Gastrocnemius medialis (tissue), 4 donors: Measurements from ENCODE around the gene LGALS7B. TPM values are rescaled to one million over a fixed set of nuclear protein-coding genes. Genes with fewer than 3 reads are reported as not detected.
A peak's percentile ranks its signal among the peaks of the same experiment; 100 is the strongest.
"Not testable (repeated sequence)": the region's sequence is repeated elsewhere in the genome, so short reads cannot be mapped to it uniquely, and the experiment has no call there.

ENCODE experiments used
- ATAC-seq, 2 donors: fragments of 150-250 bp; one replicate each; pipeline ENCODE4 v1.9.1; 2016
- DNase-seq, 2 donors: peaks; one replicate each; pipeline ENCODE4 v3.0.0-alpha.2; 2019
- H3K27ac ChIP-seq, 4 donors: fragments of 200-600 bp; sonication (generic); 1 replicate in 1 of 4; 2 replicates in 3 of 4; pipeline ENCODE4 v1.5.1; 2016 to 2018; ENCODE audit warnings: mild to moderate bottlenecking in 2 of 4, moderate library complexity in 1 of 4
- H3K27me3 ChIP-seq, 3 donors: fragments of 200-600 bp; sonication (generic) in 2 of 3; 1 replicate in 1 of 3; 2 replicates in 2 of 3; pipeline versions ENCODE4 v1.5.1 to v1.6.0; 2016 to 2019; ENCODE audit warnings: mild to moderate bottlenecking in 1 of 3, moderate library complexity in 1 of 3
- H3K36me3 ChIP-seq, 2 donors: fragments of 200-600 bp; sonication (generic) in 1 of 2; one replicate each; pipeline ENCODE4 v1.5.1; 2017 to 2018
- H3K4me1 ChIP-seq, 2 donors: fragments of 200-600 bp; sonication (generic) in 1 of 2; one replicate each; pipeline ENCODE4 v1.5.1; 2016 to 2017; ENCODE audit warnings: mild to moderate bottlenecking in 2 of 2
- H3K4me3 ChIP-seq, 4 donors: fragments of 200-600 bp; sonication (generic) in 3 of 4; 1 replicate in 1 of 4; 2 replicates in 3 of 4; pipeline ENCODE4 v1.5.1; 2016 to 2019; ENCODE audit warnings: mild to moderate bottlenecking in 2 of 4
- H3K9me3 ChIP-seq, 3 donors: fragments of 200-600 bp; sonication (generic) in 2 of 3; 1 replicate in 1 of 3; 2 replicates in 2 of 3; pipeline ENCODE4 v1.5.1; 2016 to 2019
- POLR2A ChIP-seq, 2 donors: fragments of 450-650 bp; IDR thresholded peaks; one replicate each; pipeline ENCODE4 v1.6.1; 2017; ENCODE audit warnings: antibody characterized with exemption in 2 of 2, mild to moderate bottlenecking in 2 of 2, moderate library complexity in 2 of 2
- in situ Hi-C, 4 donors: fragments of 200-750 bp; cut with MboI; loops; one replicate each; pipeline versions ENCODE4 v1.15.0 to v1.8.0; 2017; ENCODE audit warnings: low sequenced_read_pairs in 4 of 4
- intact Hi-C: fragments of 100-400 bp; cut with DNase I; formaldehyde crosslinking; loops from one replicate; pipeline ENCODE4 v1.15.1; 2023; ENCODE audit warnings: low total_unique reads
- total RNA-seq, 4 donors: library from RNA; depleted of rRNA; stranded (reverse); fragments of >200 nt; gene quantifications; one replicate each; pipeline versions ENCODE4 v1.1.0 to v1.2.3, GENCODE V29; 2016
- TF ChIP-seq, protein P1 (sequence below), 5 experiments: fragments of 450-650 bp in 3 of 5; fragments of 200-600 bp in 2 of 5; sonication (generic) in 2 of 5; IDR thresholded peaks in 4 of 5; conservative IDR thresholded peaks in 1 of 5; 1 replicate in 4 of 5; 2 replicates in 1 of 5; pipeline ENCODE4 v1.5.1; 2016 to 2019; ENCODE audit warnings: antibody characterized with exemption in 5 of 5, mild to moderate bottlenecking in 3 of 5, moderate library complexity in 3 of 5

Gene LGALS7B
- total RNA-seq, 4 donors from 2014 or later: not detected

DNA sequence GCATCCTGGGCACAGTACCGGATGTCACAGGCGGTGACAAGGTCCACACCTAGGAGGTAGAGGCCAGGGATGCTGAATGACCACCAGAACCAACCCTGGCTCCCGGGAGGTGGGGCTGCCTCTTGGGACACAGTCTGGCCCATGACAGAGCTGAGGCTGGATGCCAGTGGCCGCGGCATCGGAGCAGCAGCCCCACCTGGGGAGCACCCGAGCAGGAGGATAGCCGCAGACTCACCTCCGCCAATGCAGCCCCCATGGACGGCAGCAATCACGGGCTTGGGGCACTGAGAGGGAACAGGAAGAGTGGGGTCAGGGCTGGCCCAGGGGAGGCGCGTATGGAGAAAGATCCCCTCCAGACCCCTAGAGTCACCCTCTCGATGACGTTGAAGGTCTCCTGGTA lies 28.1 kb downstream of the LGALS7B start:
- Histone ChIP-seq H3K4me1 (peaks cover 13 to 21% of the 10 kb centered on the region in 2 donors), H3K9me3 (no peaks in the 10 kb centered on the region), H3K27ac (no peak overlapping the region), H3K4me3 (no peak overlapping the region), H3K27me3 (no peaks in the 10 kb centered on the region), H3K36me3 (peaks cover 0 to 36% of the 10 kb centered on the region in 2 donors)
- intact Hi-C loops (no loop called here), in situ Hi-C loops (no loop called here)
- DNase-seq (no peak), ATAC-seq (no peak)
- TF ChIP-seq POLR2A (IDR thresholded peaks at IDR 0.05): no peak
- TF ChIP-seq, protein P1, sequence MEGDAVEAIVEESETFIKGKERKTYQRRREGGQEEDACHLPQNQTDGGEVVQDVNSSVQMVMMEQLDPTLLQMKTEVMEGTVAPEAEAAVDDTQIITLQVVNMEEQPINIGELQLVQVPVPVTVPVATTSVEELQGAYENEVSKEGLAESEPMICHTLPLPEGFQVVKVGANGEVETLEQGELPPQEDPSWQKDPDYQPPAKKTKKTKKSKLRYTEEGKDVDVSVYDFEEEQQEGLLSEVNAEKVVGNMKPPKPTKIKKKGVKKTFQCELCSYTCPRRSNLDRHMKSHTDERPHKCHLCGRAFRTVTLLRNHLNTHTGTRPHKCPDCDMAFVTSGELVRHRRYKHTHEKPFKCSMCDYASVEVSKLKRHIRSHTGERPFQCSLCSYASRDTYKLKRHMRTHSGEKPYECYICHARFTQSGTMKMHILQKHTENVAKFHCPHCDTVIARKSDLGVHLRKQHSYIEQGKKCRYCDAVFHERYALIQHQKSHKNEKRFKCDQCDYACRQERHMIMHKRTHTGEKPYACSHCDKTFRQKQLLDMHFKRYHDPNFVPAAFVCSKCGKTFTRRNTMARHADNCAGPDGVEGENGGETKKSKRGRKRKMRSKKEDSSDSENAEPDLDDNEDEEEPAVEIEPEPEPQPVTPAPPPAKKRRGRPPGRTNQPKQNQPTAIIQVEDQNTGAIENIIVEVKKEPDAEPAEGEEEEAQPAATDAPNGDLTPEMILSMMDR (IDR thresholded peaks at IDR 0.05 in 4 of 5, conservative IDR thresholded peaks at IDR 0.05 in 1 of 5): no peak

DNA sequence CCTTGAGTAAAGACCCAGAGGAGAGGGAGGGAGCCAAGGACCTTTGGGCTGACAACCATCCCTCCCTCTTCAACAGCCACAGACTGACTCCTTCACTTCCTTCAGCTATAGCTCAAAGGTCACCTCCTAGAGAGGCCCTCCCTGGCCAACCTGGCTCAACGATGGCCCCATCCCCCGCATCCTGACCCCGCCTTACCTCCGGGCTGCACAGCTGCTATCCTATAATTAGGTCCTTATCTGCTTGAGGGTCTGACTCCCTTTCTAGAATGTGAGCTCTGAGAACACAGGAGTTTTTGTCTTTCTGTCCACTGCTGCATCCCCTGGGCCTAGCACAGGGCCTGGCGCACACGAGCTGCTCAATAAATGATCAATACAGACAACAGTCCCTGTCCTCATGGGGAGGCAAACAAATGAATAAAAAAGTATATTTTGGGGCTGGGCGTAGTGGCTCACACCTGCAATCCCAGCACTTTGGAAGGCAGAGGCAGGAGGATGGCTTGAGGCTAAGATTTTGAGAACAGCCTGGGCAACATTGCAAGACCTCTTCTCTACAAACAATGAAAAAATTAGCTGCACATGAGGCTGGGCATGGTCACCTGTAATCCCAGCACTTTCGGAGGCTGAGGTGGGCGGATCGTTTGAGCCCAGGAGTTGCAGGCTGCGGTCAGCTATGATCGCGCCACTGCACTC lies 30.4 kb downstream of the LGALS7B start:
- H3K27me3 ChIP-seq: no peaks in the 10 kb centered on the region
- ATAC-seq (peak in 1 of 2 donors; percentile 60), DNase-seq (no peak)
- peaks cover 13 to 21% of the 10 kb centered on the region in 2 donors for H3K4me1 ChIP-seq
- H3K27ac ChIP-seq: peak overlapping the region in 2 of 4 donors; percentile 39 to 57
- H3K4me3 ChIP-seq: no peak overlapping the region
- intact Hi-C loops: no loop called here
- TF ChIP-seq, protein P1 (IDR thresholded peaks at IDR 0.05 in 4 of 5, conservative IDR thresholded peaks at IDR 0.05 in 1 of 5): no peak
- TF ChIP-seq POLR2A (IDR thresholded peaks at IDR 0.05): no peak
- in situ Hi-C loops: no loop called here
- H3K9me3 ChIP-seq: no peaks in the 10 kb centered on the region
- H3K36me3 ChIP-seq: peaks cover 0 to 45% of the 10 kb centered on the region in 2 donors

DNA sequence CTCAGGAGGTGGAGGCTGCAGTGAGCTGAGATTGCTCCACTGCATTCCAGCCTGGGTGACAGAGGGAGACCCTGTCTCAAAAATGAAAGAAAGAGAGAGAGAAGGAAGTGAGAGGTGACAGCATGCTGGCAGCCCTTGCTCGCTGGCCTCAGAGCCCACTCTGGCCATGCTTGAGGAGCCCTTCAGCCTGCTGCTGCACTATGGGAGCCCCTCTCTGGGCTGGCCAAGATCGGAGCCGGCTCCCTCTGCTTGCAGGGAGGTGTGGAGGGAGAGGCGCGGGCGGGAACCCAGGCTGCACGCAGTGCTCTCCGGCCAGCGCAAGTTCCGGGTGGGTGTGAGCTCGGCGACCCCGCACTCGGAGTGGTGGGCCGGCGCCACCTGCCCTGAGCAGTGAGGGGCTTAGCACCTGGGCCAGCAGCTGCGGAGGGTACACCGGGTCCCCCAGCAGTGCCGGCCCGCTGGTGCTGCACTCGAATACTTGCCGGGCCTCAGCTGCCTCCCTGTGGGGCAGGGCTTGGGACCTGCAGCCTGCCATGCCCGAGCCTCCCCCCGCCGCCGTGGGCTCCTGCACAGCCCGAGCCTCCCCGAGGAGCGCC lies 32.3 kb downstream of the LGALS7B start:
- H3K36me3 ChIP-seq: peaks cover 0 to 26% of the 10 kb centered on the region in 2 donors
- H3K4me3 ChIP-seq, intact Hi-C loops, H3K9me3 ChIP-seq, DNase-seq, ATAC-seq, H3K27me3 ChIP-seq, in situ Hi-C loops, H3K27ac ChIP-seq: not testable (repeated sequence)
- H3K4me1 ChIP-seq: peaks cover 25 to 35% of the 10 kb centered on the region in 2 donors

DNA sequence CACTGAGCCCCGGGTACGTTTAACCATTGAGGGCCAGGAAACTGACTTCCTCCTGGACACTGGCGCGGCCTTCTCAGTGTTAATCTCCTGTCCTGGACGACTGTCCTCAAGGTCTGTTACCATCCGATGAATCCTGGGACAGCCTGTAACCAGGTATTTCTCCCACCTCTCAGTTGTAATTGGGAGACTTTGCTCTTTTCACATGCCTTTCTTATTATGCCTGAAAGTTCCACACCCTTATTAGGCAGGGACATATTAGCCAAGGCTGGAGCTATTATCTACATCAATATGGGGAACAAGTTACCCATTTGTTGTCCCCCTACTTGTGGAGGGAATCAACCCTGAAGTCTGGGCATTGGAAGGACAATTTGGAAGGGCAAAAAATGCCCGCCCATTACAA lies 36.9 kb downstream of the LGALS7B start:
- H3K4me1 ChIP-seq: peaks cover 40 to 54% of the 10 kb centered on the region in 2 donors
- H3K27ac ChIP-seq: peak overlapping the region; percentile 38 to 72 (median 48)
- peaks cover 0 to 38% of the 10 kb centered on the region in 2 donors for H3K36me3 ChIP-seq
- ATAC-seq, H3K9me3 ChIP-seq, intact Hi-C loops, H3K27me3 ChIP-seq, H3K4me3 ChIP-seq, DNase-seq: not testable (repeated sequence)
- in situ Hi-C loops: loop anchor here in 1 of 4 donors (25.0 kb wide), 2 partner anchors 189 to 439 kb away; partner anchors contain the start of genes ACTN4, GGN and SPRED3

DNA sequence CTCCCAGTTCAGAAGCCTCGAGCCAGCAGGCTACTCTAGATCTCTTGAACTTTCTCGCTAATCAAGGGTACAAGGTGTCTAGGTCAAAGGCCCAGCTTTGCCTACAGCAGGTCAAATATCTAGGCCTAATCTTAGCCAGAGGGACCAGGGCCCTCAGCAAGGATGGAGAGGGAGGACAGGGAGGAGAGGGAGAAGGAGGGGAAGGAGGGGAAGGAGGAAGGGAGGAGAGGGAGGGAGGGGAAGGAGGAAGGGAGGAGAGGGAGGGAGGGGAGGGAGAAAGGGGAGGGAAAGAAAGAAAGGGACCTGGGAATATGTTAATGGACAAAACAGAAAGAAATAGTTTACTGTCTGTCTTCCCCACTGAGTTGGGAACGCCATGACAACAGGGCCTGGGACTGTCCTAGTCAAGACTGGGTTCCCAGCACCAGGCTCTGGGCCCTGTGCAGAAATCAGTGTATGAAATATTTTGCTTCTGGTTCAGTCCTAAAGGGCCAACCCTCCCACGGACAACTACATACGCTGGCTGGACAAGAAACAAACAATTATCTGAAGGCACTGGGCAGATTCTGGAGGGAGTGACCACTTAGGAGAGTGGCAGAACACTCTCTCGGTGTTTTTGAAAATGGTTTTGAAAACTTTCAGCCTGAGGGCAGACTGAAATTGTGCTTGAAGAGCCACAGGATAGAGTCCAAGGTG lies 38.0 kb downstream of the LGALS7B start:
- Histone ChIP-seq H3K9me3 (no peaks in the 10 kb centered on the region), H3K36me3 (peaks cover 0 to 38% of the 10 kb centered on the region in 2 donors), H3K27ac (peak overlapping the region; percentile 30 to 72 (median 48)), H3K27me3 (no peaks in the 10 kb centered on the region), H3K4me3 (no peak overlapping the region), H3K4me1 (peaks cover 41 to 51% of the 10 kb centered on the region in 2 donors)
- DNase-seq (no peak), ATAC-seq (no peak)
- in situ Hi-C loops (loop anchor here in 1 of 4 donors (25.0 kb wide), 2 partner anchors 190 to 440 kb away; partner anchors contain the start of genes ACTN4, GGN and SPRED3), intact Hi-C loops (no loop called here)
- TF ChIP-seq, protein P1 (IDR thresholded peaks at IDR 0.05 in 4 of 5, conservative IDR thresholded peaks at IDR 0.05 in 1 of 5): no peak
- TF ChIP-seq POLR2A (IDR thresholded peaks at IDR 0.05): no peak

DNA sequence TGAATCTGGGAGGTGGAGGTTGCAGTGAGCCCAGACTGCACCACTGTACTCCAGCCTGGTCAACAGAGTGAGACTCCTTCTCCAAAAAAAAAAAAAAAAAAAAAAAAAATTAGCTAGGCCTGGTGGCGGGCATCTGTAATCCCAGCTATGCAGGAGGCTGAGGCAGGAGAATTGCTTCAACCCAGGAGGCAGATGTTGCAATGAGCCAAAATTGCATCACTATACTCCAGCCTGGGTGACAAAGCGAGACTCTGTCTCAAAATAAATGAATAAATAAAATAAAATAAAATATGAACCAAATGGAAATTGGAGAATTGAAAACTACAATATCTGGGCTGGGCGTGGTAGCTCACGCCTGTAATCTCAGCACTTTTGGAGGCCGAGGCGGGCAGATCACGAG lies 40.2 kb downstream of the LGALS7B start:
- DNase-seq, H3K4me3 ChIP-seq, H3K27me3 ChIP-seq, H3K9me3 ChIP-seq, intact Hi-C loops, ATAC-seq: not testable (repeated sequence)
- Histone ChIP-seq H3K36me3 (peaks cover 0 to 29% of the 10 kb centered on the region in 2 donors), H3K27ac (peak overlapping the region in 3 of 4 donors; percentile 97 to 100 (median 98)), H3K4me1 (peaks cover 49 to 63% of the 10 kb centered on the region in 2 donors)
- in situ Hi-C loops: loop anchor here in 1 of 4 donors (25.0 kb wide), 2 partner anchors 192 to 442 kb away; partner anchors contain the start of genes ACTN4, GGN and SPRED3
